ENCODE data around the gene RUNX2. TPM values are rescaled to one million over a fixed set of nuclear protein-coding genes. Genes with fewer than 3 reads are reported as not detected.

Gene RUNX2
- total and polyA plus RNA-seq, 9 of the 15 experiments (the other 6 are each of a cell fraction or from before 2014, with no cell fraction given): 0.29 to 1.00 (median 0.43) TPM

DNA sequence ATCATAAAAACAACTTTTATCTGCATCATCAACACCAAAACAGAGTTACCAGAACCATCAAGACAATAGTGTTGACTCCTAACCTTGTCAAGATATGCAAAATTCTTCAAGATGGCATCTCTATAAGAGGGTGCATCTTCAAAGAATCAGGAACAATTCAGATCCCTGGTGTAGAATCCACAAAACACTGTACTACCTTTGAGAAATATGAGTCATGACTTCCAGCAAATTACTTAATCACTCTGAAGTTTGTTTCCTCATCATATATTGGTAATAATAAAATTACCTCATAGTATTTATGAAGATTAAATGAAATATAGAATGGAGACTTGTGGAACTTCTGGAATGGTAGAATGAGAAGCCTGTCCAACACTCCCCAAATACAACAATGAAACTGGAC lies 270.9 kb downstream of the RUNX2 start (continued):
- TF ChIP-seq, protein P1, sequence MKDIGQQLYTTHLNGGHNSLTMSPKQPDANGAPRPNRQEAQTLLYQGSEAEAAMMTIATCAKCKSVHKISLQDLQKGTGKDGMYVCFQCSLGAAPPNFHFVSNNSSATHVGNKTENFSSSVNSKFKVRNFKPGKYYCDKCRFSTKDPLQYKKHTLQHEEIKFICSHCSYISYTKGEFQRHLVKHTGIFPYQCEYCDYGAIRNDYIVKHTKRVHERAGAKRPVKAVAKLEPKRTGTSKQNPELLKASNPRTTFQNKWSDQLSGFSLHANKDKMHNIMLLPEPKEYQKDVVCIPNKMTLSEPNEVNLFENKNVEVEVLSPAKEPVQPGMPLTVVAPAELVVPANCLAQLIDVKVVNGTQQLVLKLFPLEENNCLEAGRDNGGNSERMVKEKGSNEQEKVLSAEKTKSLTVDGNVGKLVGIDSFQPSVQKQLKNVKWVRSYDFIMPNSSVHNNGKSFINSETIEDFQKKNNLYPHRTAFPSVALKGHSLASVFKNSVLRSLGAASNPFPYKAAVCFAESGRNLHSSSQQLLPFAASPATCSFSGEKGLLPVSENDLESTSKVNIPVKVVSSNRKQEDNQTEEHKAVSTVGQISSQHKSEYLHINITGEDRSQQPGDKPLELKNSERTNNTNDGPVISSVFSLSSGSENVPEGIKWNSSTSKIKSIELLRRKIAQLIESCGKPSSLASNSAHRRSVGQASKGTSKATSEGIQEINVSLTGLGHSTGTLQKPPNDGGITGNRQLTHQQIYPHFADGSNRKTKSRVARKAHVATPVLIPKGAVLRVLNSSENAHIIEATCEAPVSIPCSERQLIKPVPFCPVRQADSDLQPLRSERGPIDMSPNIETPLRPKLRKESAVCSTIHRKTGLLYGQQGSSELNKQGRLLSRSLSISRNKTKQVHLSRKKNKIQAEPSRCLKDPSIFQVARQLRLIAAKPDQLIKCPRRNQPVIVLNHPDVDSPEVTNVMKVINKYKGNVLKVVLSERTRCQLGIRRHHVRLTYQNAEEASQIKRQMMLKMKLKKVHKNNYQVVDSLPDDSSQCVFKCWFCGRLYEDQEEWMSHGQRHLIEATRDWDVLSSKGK (CRISPR knock-in tag; IDR thresholded peaks at IDR 0.05): no peak
- TF ChIP-seq, protein P2, sequence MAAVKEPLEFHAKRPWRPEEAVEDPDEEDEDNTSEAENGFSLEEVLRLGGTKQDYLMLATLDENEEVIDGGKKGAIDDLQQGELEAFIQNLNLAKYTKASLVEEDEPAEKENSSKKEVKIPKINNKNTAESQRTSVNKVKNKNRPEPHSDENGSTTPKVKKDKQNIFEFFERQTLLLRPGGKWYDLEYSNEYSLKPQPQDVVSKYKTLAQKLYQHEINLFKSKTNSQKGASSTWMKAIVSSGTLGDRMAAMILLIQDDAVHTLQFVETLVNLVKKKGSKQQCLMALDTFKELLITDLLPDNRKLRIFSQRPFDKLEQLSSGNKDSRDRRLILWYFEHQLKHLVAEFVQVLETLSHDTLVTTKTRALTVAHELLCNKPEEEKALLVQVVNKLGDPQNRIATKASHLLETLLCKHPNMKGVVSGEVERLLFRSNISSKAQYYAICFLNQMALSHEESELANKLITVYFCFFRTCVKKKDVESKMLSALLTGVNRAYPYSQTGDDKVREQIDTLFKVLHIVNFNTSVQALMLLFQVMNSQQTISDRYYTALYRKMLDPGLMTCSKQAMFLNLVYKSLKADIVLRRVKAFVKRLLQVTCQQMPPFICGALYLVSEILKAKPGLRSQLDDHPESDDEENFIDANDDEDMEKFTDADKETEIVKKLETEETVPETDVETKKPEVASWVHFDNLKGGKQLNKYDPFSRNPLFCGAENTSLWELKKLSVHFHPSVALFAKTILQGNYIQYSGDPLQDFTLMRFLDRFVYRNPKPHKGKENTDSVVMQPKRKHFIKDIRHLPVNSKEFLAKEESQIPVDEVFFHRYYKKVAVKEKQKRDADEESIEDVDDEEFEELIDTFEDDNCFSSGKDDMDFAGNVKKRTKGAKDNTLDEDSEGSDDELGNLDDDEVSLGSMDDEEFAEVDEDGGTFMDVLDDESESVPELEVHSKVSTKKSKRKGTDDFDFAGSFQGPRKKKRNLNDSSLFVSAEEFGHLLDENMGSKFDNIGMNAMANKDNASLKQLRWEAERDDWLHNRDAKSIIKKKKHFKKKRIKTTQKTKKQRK (IDR thresholded peaks at IDR 0.05; ENCODE audit: borderline replicate concordance, low read depth, low read length): no peak
- TF ChIP-seq KLF16 (IDR thresholded peaks at IDR 0.05) (no peak), SRSF1 (IDR thresholded peaks at IDR 0.05; ENCODE audit: low read depth, low read length) (no peak), RFX7 (CRISPR knock-in tag; IDR thresholded peaks at IDR 0.05) (no peak), XRCC3 (IDR thresholded peaks at IDR 0.05) (no peak), ERF (CRISPR knock-in tag; IDR thresholded peaks at IDR 0.05) (no peak)

All from K562 (cell line).